NCI-H2081 (cell line): ENCODE measurements around the gene SFTPB.

Experiments used
- DNase-seq, 2 experiments: peaks; one replicate each; lab custom pipeline; 2025; lab: John Stamatoyannopoulos, UW

Gene SFTPB

DNA sequence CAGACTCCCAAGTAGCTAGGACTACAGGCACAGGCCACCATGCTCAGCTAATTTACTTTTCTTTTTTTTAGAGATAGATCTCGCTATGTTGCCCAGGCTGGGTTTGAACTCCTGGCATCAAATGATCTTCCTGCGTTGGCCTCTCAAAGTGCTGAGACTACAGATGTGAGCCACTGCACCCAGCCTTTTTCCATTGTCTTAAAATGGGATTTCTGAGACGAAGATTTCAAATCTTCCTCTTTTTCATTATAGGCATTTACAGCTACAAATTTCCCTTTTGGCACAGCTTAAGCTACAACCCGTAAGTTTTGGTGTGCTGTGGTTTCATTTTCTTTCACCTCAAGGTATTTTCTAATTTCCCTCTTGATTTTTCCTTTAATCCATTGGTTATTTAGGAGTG is 34.8 kb upstream of the SFTPB start:
- no peak for DNase-seq

DNA sequence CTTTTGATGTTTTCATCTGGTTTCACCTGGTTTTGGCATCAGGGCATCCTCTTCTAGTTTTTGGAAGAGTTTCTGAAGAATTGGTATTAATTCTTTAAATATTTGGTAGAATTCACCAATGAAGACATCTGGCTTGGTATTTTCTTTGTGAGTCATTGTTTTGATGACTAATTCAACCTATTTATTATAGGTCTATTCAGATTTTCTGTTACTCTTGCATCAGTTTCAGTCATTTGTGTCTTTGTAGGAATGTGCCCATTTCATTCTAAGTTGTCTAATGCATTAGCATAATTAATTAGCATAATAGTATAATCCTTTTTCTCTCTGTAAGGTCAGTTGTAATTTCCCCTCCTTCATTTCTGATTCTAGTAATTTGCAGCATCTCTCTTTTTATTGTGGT is 34.2 kb upstream of the SFTPB start:
- no peak for DNase-seq

DNA sequence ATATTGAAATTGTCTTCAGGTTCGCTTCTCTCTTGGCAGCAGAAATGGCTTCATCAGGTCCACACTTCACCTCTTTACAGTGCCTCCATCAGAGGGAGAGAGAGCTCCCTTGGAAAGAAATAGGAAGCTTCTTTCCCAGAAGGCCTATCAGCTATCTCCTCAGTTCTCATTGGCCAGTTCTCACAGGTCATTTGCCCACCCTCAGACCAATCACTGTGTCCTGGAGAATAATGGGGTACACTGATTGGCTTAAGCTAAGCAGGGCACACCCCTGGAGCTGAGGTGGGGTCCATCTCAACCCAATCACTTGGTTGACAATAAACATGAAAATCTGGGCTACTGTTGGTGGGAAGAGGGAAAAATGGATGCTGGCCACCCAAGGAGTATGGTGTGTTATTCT is 31.3 kb upstream of the SFTPB start:
- DNase-seq: no peak

DNA sequence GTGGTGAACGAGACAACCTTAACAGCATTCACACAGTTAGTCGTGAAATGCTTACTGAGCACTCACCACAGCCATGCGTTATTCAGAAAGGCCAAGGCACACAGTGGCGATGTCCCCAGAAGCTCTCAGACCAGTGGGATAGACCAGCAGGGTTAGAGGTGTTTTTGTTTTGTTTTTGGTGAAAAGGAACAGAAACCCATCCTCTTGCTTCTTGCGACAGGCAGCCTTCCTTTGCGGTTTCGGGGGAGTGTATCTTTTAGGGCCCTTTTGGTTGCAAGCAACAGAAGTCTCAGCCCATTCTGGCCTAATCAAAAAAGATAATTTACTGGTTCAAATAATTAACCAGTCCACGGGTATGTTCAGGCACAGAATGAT is 30.9 kb upstream of the SFTPB start:
- no peak for DNase-seq

DNA sequence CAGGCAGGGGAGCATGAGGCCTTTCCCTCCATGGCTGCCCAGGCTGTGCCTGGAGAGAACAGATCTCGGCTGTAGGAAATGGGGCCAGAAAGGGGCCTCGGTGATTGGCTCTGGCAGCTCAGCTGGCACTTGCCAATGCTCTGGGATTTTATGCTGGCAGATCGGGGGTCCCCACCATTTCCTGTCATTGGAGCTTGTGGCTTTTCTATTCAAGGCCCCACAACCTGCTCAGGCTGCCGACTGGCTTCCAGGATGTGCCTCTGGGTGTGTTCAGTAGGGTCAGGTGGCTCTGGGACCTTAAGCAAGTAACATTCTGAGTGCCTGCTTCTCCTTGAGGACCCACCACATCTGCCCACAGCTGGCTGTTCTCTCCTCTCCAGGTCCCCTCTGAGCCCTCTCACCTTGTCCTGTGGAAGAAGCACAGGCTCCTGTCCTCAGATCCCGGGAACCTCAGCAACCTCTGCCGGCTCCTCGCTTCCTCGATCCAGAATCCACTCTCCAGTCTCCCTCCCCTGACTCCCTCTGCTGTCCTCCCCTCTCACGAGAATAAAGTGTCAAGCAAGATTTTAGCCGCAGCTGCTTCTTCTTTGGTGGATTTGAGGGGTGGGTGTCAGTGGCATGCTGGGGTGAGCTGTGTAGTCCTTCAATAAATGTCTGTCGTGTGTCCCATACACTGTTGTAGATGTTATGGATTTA is 30.3 kb upstream of the SFTPB start:
- DNase-seq: no peak

DNA sequence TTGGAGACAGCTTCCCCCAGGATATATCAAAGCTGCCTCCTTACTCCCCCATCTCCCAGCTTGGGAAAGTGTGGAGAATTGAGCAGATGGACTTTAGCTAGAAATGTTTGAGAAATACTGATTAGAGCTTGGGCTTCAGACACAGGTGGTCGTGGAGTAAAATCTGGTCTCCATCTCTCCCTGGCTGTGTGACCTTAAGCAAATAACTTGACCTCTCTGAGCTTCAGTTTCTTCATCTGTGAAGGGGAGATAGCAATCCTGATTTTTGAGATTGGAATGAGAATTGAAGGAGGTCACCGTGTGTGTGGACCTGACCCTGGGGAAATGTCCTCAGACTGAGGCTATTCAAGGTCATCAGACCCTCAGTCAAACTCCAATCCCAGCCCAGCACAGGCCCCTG is 29.7 kb upstream of the SFTPB start:
- no peak for DNase-seq

DNA sequence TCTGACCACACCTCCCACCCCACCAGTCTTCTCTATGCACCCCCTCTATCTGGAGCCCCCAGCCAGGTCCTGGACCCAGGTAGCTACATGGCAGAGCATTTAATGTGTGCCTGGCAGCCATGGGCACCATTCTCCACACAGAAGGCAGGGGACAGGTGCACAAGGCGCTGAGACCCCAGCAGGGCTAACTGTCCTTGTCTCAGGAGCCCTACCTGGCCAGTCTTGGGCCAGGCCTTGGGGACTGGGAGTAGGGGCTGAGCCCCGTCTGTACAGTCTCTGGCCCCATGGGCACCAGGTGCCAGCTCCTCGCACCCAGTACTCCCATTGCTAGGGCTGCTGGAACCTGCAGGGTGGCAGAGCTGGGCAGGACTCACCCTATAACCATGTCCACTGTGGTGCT is 29.1 kb upstream of the SFTPB start:
- DNase-seq: no peak

DNA sequence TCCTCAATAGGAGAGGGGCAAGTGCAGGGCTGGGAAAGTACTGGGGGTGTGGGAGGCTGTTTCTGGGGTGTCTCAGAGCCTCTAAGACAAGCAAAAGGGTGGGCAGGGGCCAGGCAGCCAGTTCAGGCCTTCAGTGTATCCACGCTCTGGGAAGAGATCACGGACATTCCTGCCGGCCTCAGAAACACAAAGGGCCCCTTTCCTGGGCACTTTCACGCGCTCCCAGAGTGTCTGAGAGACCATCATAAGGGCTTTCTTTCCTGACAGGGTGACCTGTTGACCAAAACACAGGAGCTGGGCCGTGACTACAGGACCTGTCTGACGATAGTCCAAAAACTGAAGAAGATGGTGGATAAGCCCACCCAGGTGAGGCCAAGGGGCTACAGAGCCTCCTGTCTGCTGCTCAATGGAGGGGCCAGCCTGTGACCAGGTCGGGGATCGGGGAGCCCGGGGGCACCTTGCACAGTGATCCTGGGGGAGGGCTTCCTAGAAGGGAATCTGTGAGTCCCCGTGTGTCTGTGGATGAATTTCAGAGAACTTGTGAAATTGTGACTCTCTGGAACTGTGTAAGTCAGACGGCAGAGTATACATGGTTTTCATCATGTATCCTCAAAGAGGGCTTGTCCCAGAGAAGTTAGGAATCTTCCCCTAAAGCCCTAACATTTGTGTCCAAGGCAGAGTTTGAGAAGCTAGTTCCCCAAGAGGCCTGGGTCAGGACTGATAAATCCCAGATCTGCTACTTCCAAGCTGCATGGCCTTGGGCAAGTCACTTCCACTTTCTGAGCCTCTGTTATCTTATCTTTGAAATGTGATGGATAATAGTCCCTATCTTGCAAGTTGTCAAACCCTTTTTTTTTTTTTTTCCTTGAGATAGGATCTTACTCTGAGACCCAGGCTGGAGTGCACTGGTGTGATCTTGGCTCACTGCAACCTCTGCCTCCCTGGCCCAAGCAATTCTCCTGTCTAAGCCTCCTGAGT is 28.0 kb upstream of the SFTPB start:
- no peak for DNase-seq

DNA sequence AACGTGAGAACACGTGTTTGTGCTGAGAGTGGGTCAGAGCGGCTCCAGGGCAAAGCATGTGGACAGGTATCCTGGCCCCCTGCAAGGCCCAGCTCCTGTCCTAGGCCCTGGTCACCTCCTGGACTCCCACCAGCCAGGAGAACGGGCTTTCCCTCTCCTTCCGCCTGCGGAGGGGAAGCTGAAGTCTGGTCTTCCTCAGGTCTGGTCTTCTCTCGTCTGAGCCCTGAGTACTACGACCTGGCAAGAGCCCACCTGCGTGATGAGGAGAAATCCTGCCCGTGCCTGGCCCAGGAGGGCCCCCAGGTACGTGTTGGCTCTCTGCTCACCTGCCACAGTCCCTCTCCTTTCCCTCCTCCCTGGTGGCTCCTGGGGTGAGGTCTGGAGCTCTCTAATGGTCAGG is 27.1 kb upstream of the SFTPB start:
- DNase-seq: no peak

DNA sequence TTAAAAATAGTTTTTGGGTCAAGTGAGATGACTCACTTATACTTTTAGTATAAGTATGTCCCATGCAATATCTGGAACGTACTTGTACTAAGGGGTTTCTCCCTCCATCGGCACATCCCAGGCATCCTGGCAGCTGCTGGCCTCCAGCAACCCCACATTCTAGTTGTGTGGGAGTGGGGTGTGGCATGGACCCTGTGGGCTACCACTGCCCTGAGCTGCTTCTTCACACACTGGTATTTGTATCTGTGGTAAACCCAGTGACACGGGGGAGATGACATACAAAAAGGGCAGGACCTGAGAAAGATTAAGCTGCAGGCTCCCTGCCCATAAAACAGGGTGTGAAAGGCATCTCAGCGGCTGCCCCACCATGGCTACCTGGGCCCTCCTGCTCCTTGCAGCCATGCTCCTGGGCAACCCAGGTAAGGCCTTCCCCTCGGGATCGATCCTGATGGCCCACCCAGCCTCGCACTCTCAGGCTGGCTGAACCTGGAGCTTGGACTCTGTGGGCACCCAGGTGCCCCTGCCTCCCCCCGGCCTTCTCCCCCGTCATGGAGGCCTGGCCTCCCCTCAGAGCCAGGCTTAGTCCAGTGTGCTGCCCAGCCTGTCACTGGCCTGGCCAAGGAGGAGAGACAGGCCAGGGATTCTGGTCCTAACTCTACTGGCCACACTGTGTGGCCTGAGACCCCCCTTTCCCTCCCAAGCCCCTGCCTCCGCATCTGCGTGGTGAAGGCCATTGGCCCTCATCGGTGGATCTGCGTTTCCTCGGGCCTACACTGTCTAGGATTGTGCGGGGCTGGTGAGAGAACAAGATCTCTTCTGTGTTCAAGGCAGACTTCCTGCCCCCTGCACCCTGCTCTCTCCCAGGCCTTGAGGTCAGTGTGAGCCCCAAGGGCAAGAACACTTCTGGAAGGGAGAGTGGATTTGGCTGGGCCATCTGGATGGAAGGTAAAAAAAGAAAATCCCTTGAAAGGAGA is 26.3 kb upstream of the SFTPB start, which contains the start of gene GNLY:
TSS of gene GNLY (plus strand) at position 307 of the 974 bp plus-strand sequence. CDS start at position 368, 61 bp downstream.
- no peak for DNase-seq

DNA sequence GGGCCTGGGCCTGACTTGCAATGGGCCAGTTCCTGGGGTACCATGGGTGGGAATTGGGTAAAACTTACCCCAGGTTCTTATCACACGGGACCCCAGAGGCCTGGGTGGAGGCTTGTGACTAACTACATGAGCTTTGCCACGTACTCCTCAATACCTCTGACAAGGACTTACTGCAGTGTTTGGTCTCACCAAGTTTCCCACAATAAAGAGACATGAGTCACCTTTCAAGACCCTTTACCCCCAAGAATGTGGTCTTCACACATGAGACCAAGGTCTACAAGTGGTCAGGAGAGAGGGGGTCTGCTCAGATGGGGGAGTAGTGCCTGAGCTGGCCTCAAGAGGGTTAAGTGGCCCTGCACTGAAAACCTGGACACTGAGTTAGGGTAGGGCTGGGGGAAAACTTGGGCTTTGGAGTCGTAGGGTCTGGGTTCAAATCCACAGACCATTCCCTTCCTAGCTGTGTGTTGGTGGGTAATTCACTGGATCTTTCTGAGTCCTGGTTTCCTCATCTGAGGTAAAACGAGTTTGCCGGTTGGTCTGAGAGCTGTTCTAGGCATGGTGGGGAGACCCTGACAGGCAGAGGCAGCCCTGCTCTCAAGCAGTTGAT is 24.1 kb upstream of the SFTPB start:
- DNase-seq: no peak

DNA sequence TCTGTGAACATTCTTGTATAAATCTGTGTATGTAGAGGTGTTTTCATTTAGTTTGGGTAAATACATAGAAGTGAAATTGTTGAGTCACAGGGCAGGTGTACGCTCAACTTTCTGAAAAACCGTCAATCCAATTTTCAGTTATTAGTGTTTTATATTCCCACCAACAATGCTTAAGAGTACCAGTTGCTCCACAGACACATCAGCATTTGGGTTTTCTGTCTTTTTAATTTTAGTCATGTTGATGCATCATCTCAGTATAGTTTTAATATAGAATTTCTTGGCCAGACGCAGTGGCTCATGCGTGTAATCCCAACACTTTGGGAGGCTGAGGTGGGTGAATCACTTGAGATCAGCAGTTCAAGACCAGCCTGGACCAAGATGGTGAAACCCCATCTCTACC is 22.9 kb upstream of the SFTPB start:
- DNase-seq: no peak

DNA sequence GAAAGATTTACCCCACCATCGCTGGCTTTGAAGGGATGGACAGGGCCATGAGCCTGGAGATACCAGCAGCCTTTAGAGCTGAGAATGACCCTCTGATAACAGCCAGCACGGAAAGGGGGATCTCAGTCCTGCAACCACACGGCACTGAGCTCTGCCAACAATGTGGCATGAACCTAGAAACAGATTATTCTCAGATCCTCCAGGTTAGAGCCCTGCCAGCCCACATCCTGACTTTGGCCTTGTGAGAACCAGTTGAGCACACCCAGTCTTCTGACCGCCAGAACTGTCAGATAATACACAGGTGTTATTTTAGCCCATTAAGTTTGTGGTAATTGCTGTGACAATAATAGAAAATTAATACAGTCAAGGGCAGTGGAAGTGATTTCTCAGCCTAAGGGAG is 16.8 kb upstream of the SFTPB start:
- DNase-seq: peak; percentile 24 to 75

DNA sequence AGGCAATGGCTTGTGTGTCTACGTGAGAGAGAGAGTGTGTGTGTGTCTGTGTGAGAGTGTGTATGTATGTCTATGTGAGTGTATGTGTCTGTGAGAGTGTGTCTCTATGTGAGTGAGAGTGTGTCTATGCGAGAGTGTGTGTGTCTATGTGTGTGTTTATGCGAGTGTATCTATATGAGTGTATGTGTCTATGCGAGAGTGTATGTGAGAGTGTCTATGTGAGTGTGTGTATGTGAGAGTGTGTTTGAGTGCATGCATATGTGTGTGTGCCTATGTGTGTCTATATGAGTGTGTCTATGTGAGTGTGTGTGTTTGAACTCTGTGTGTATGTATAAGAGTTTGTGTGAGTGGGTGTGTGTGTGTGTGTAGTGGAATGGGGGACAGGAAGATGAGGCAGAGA is 16.4 kb upstream of the SFTPB start:
- no peak for DNase-seq

DNA sequence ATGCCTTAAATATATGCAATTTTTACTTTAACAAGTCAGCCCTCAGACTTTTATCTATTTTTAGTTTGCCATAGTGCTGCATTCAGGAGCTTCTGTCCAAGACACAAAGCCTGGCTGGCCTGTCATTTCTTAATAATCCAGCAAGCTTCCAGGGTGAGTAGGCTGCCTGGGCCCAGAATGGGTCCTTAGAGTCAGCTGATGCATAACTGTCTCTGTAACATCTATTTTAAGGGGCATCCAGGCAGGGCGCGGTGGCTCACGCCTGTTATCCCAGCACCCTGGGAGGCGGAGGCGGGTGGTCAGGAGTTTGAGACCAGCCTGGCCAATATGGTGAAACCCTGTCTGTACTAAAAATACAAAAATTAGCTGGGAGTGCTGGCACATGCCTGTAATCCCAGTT is 14.4 kb upstream of the SFTPB start:
- no peak for DNase-seq

DNA sequence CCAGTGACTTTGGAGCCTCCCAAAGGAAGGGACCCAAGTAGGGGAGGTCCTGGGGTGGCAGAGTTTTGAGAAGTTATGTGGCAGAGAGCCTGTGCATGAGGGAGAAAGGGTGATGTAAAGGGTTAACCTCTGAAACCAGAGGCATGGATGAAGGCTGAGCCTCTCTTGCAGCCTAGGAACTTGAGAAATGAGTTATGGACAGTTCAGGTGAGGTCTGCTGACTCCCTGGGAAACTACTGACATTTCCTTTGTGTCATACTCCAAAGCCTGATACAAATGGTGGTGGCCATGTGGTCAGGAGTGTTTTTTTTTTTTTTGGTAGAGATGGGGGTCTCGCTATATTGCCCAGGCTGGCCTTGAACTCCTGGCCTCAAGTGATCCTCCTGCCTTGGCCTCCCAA is 13.8 kb upstream of the SFTPB start:
- no peak for DNase-seq

DNA sequence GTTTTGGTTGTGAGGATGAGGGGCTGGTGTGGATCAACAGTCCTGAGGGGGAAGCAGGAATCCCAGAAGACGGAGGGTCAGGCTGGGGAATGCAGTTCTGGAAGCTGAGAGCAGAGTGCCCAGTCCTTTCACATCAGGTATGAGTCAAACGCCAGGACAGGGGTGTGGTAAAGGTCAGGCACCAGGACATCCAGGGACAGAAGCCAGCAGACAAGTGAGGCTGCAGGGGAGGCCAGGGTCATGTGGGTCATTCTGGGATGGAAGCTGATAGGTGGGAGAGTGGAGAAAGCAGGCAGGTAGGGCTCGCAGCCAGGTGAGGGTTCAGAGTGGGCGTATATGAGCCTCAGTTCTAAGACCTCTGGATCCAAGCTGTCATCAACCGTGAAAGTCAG is 13.4 kb upstream of the SFTPB start:
- DNase-seq: no peak

DNA sequence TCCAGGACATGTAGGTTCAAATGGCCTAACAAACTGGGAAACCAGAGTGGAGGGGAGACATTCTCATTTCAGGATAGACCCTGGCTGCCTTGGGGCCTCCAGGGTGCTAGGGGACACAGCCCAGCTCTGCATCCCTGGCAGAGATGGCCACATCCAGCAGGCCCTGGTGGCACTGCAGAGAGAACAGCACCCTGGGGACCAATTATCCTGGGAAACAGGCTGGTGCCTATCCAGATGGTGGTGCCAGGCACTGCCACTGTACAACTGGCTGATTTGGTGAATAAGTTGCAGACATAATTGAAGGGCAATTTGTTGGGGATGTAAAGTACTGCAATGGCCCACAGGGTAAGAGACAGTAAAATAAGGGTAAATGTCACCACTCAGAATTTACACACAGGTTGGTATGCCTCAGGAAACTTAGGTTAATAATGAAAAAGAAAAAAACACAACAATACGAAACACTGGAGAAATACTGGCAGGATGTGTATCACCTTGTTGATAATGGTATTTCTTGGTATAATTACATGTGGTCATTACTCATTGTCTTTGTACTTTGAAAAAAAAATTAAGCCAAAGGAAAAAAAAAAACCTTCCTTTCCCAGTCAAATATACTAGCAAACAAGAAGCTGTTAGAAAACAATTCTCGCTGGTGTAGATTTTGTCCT is 12.8 kb upstream of the SFTPB start:
- DNase-seq: peak; percentile 27 to 37

DNA sequence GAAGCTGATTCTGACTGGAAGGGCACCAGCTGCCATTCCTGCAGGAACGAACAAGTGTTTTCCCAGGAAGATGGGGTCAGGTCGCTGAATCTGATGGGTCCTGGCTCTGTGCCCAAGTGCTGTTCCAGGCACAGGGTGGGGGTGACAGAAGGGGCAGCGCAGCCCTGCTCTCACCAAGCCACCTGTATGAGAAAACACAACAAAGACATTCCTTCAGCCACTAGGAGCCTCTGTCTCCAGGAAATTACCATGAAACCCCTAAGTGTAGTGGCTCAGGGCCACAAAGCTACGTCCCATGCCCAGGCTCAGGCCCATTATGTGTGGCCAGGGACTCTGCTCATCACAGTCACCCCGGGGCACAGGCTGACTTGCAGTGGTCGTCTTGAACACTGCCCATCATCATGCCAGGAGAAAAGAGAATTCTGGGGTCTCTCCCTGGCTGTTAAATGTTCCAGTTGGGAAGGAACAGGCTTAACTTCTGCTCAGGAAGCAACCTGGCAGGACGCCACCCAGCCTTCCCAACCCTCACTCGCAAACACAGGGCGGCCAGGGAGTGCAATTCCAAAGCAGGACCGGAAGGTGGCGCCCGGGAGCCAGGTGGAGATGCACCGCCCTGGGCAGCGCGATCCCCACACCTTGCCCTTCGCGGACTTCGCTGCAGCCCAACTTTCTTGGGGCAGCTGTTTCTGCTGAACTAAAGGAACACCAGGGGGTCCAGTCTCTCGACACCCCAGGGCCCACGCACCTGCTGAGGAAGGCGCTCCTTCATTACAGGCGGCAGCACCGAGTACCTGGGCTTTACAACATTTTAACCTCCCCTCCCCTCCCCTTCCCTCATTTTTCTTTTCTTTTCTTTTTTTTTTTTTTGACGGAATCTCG is 11.0 kb upstream of the SFTPB start:
- DNase-seq: peak; percentile 79

DNA sequence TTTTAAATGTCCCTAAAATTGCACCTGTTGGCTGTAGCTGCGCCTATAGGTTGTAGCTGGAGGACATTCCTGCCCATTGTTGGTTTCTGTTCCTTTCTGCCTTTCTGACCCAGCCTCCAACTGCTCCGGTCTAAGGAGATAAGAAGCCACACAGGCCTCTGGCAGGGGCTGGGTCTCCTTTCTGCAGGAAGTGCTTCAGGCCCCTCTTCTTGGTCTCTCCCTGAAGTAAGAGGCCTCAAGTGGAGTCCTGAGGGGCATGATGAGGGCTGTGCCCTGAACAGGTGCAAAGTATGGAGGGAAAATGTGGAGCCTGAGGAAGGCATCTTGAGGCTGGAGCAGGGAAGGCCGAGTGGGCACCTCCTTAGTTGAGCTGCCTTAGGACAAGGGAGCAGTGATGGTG is 10.4 kb upstream of the SFTPB start:
- no peak for DNase-seq
